BLaER1 (cell line): ENCODE results near the gene GRIP2.

Experiments used
- H3K27ac ChIP-seq: shearing (Covaris generic); formaldehyde crosslinking; 2 replicates; pipeline ENCODE4 v1.8.1; 2022
- H3K27me3 ChIP-seq: shearing (Covaris generic); formaldehyde crosslinking; 2 replicates; pipeline ENCODE4 v1.8.1; 2022
- H3K36me3 ChIP-seq: shearing (Covaris generic); formaldehyde crosslinking; 2 replicates; pipeline ENCODE4 v1.8.1; 2022
- H3K4me1 ChIP-seq: shearing (Covaris generic); formaldehyde crosslinking; 2 replicates; pipeline ENCODE4 v1.8.1; 2022
- H3K4me2 ChIP-seq: shearing (Covaris generic); formaldehyde crosslinking; 2 replicates; pipeline ENCODE4 v1.8.1; 2022
- H3K4me3 ChIP-seq: shearing (Covaris generic); formaldehyde crosslinking; 2 replicates; pipeline ENCODE4 v1.8.1; 2022
- H3K9ac ChIP-seq: shearing (Covaris generic); formaldehyde crosslinking; 2 replicates; pipeline ENCODE4 v1.8.1; 2022
- H3K9me3 ChIP-seq: shearing (Covaris generic); formaldehyde crosslinking; 2 replicates; pipeline ENCODE4 v1.8.1; 2022
- H4K20me1 ChIP-seq: shearing (Covaris generic); formaldehyde crosslinking; 2 replicates; pipeline ENCODE4 v1.8.1; 2022
- Cebpa-rat ChIP-seq: shearing (Covaris generic); IDR thresholded peaks from 2 replicates; pipeline ENCODE4 v1.8.1; 2022

GRIP2 gene

DNA sequence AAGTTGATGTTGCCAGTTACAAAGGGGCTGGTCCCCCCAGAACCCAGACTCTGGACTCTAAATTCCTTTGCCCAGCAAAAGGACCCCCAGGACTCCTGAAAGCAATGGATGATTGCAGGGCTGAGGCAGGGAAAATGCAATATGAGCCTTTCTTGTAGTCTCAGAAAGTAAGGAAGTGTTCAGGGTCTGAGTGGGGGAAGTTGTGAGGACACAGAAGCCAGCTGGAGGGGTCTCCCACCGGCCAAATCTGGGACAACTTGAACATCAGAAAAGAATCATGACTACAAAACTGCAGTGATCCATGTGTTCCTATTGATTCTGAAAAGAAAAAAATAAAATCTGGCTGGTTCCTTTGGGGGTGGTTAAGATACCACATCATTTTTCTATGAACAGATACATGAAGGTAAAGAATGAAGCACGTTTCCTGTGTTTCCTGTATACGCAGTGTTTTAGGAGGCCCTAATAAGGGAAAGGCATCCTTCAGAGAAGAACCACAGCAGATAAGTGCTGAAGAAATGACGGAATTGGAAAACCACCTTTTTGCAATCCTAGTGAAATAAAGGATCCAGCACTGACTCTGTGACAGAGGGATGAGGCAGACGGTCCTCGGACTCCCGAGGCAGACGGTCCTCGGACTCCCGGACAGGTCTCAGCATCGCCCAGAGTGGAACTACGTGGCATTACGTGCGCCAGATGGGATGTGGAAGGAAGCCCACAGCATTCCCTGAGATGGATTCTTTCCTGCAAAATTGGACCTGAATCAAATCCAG lies 22.2 kb upstream of the GRIP2 start:
- Histone ChIP-seq H4K20me1 (peaks cover 4% of the 10 kb centered on the region; the same call in 1 of the 2 replicates), H3K27me3 (0 out of 2 replicates have a peak, but pooled peaks cover 2% of the 10 kb centered on the region), H3K4me2 (no peak overlapping the region), H3K9ac (no peak overlapping the region), H3K27ac (no peak overlapping the region), H3K4me3 (no peak overlapping the region), H3K9me3 (no peaks in the 10 kb centered on the region), H3K4me1 (peaks cover 17% of the 10 kb centered on the region), H3K36me3 (no peaks in the 10 kb centered on the region)
- TF ChIP-seq Cebpa-rat: no peak

DNA sequence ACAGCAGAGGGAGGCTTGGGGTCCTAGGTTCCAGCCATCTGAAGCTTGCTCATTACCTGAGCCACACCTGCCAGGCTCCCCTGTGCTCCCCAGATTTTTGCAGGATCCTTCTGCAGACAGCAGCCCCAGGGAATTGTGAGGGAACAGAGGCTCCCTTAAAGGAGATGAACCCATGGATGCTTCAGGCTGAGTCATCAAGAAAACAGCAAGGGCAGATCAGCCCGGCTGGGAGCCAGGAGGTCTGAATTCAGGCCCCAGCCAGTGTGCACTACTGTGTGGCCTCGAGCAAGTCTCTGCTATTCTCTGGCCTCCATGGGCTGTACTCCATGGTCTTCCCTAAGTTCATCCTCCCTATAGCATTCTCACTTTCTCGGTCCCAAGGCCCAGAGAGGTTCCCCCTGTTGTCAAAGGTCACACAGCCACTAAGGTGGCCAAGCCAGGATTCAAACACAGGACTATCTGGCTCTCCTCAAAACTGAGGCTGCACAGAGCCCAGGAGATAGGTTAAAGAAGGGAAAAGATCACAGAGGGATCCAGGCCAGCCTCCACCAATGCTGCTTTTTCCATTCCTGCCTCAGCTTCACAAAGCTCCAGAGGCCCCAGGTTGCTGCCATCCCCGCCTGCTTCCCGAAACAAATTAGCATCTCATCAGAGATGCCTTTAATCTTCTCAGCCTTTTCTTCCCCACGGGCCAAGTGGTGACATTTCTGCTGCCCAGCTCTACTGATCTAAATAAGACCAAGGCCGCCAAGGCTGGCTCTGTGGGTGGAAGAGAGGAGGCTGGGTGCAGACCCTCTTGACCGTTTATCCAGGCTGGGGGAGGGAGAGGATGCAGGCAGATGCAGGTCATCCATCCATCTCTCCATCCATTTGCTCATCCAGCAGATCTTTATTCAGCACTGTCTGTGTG lies 21.2 kb upstream of the GRIP2 start:
- Histone ChIP-seq H3K36me3 (no peaks in the 10 kb centered on the region), H3K9ac (no peak overlapping the region), H3K4me3 (no peak overlapping the region), H3K27ac (no peak overlapping the region), H3K27me3 (peaks cover 4% of the 10 kb centered on the region; the same call in 1 of the 2 replicates), H4K20me1 (peaks cover 4% of the 10 kb centered on the region; the same call in 1 of the 2 replicates), H3K9me3 (no peaks in the 10 kb centered on the region), H3K4me2 (no peak overlapping the region), H3K4me1 (peaks cover 14% of the 10 kb centered on the region)
- TF ChIP-seq Cebpa-rat: no peak

DNA sequence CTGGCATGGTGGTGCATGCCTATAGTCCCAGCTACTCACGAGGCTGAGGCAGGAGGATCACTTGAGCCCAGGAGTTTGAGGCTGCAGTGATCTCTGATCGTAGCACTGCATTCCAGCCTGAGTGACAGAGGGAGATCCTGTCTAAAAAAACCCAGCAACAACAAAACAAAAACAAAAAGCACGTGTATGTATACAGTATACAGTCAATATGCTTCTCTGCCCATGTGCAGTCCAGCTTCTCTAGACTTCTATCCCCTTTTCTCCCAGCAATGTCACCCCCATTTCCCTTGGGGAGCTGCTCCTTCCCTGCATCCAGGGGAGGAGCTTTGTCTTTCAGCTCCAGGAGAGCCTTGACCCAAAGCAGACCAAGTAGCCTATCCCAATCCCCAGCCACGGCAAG lies 20.0 kb upstream of the GRIP2 start:
- Histone ChIP-seq H3K9ac (no peak overlapping the region), H3K4me3 (no peak overlapping the region), H3K36me3 (no peaks in the 10 kb centered on the region), H3K4me1 (peaks cover 8% of the 10 kb centered on the region), H3K27me3 (peaks cover 14% of the 10 kb centered on the region), H3K27ac (no peak overlapping the region), H3K4me2 (no peak overlapping the region), H3K9me3 (no peaks in the 10 kb centered on the region), H4K20me1 (0 out of 2 replicates have a peak, but pooled peaks cover 4% of the 10 kb centered on the region)
- no peak for TF ChIP-seq Cebpa-rat

DNA sequence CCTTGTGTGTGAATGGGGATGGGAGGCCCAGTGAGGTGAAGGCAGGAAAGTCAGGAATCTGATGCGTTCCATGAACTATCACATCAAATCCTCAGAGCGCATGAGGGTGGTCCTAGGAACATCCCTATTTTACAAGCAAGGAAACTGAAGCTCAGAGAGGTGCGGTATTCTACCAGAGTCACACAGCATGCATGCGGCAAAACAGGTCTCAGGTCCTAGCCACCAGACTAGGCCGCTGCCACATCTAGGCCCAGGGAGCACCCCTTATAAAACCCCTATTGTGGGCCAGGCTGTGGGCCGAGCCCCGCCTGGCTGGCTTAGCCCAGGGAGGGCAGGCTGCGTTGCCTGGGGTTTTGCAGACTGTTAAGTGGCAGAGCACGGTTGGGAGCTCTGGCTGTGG lies 17.9 kb upstream of the GRIP2 start:
- no peak overlapping the region for H3K4me3 ChIP-seq
- no peaks in the 10 kb centered on the region for H3K36me3 ChIP-seq
- H4K20me1 ChIP-seq: no peaks in the 10 kb centered on the region
- no peak overlapping the region for H3K9ac ChIP-seq
- no peaks in the 10 kb centered on the region for H3K9me3 ChIP-seq
- no peak overlapping the region for H3K4me2 ChIP-seq
- no peak overlapping the region for H3K27ac ChIP-seq
- no peak for TF ChIP-seq Cebpa-rat
- peaks cover 14% of the 10 kb centered on the region for H3K27me3 ChIP-seq
- peaks cover 10% of the 10 kb centered on the region for H3K4me1 ChIP-seq

DNA sequence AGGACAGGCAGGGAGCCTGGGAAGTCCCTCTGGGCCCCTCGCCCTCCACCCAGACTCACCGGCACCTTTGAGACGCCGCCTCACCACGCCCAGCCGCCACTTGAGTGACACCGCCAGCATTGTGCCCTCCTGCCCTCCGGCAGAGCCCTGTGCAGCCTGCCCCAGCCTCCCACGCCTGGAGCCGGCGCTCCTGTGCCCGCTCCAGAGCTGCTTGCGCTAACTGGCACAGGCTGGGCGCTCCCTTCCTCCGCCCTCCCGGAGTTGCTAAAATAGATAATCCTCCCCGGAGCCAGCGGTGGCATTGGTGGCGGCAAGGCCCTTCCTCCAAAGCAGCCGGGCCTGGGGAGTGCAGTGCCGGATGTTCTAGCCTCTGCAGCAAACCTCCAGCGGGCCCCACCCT lies 15.7 kb upstream of the GRIP2 start:
- no peak for TF ChIP-seq Cebpa-rat
- no peaks in the 10 kb centered on the region for H3K36me3 ChIP-seq
- H3K27me3 ChIP-seq: peaks cover 14% of the 10 kb centered on the region
- H3K9ac ChIP-seq: no peak overlapping the region
- no peak overlapping the region for H3K4me2 ChIP-seq
- H3K4me1 ChIP-seq: peaks cover 10% of the 10 kb centered on the region
- H3K4me3 ChIP-seq: no peak overlapping the region
- no peaks in the 10 kb centered on the region for H4K20me1 ChIP-seq
- no peak overlapping the region for H3K27ac ChIP-seq
- no peaks in the 10 kb centered on the region for H3K9me3 ChIP-seq

DNA sequence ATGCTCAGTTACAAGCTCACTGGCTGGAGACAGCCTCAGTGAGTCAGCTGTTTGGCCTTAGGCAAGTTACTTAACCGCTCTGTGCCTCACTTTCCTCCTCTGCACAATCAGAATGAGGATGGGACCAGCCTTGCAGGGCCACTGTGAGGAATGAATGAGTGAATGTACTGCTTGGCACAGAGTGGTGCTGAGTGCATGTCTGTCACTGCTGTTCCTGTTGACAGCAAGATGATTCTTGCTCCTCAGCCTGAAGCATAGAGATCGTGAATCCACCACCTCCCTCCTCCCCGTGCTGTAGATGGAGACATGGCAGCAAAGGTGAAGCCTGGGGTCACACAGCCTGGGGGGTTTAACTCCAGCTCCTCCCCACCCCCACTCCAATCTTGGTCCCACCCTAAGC lies 14.6 kb upstream of the GRIP2 start:
- Histone ChIP-seq H3K4me2 (no peak overlapping the region), H3K36me3 (no peaks in the 10 kb centered on the region), H3K4me3 (no peak overlapping the region), H3K27ac (no peak overlapping the region), H3K27me3 (peaks cover 14% of the 10 kb centered on the region), H3K4me1 (peaks cover 10% of the 10 kb centered on the region), H3K9ac (no peak overlapping the region), H3K9me3 (no peaks in the 10 kb centered on the region), H4K20me1 (no peaks in the 10 kb centered on the region)
- TF ChIP-seq Cebpa-rat: no peak

DNA sequence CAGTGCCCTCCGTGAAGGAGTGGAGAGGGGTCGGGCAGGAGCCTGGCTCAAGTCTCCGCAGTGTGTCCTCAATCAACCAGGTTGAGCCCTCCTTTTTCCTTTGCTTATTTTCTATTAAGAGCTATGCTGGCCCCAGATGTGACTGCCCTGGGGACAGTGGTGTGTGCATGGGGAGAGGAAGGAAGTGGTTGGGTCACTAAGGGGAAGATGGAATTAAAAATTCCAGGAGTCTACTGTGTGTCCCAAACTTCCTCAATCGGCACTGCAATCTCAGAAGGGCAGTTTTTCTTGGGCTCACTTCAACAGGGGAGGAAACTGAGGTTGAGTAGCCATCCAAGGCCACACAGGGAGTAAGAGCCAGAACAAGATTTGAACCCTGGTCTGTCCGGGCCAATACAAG lies 13.7 kb upstream of the GRIP2 start:
- H3K27me3 ChIP-seq: peaks cover 14% of the 10 kb centered on the region
- H3K4me3 ChIP-seq: no peak overlapping the region
- H3K9me3 ChIP-seq: no peaks in the 10 kb centered on the region
- no peaks in the 10 kb centered on the region for H4K20me1 ChIP-seq
- no peak overlapping the region for H3K27ac ChIP-seq
- no peaks in the 10 kb centered on the region for H3K36me3 ChIP-seq
- H3K4me2 ChIP-seq: peak overlapping the region; percentile 44; the same call in 1 of the 2 replicates
- H3K4me1 ChIP-seq: peaks cover 10% of the 10 kb centered on the region
- no peak for TF ChIP-seq Cebpa-rat
- H3K9ac ChIP-seq: no peak overlapping the region

DNA sequence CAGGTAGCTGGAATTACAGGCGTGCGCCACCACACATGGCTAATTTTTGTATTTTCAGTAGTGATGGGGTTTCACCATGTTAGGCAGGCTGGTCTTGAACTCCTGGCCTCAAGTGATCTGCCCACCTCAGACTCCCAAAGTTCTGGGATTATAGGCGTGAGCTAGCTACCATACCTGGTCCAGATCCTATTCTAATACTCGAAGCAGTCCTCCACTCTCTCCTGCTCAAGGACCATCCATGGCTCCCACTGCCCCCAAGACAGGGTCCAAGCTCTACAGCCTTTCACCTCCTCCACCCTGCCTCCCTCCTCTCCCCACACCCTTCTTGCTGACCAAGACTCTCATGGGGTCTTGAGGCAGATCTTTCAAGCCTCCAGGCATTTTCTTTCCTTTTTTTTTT lies 12.6 kb upstream of the GRIP2 start:
- Histone ChIP-seq H3K9ac (no peak overlapping the region), H3K27ac (no peak overlapping the region), H3K4me2 (no peak overlapping the region), H3K27me3 (peaks cover 14% of the 10 kb centered on the region), H3K36me3 (no peaks in the 10 kb centered on the region), H4K20me1 (no peaks in the 10 kb centered on the region), H3K4me1 (peaks cover 10% of the 10 kb centered on the region), H3K4me3 (no peak overlapping the region), H3K9me3 (no peaks in the 10 kb centered on the region)
- no peak for TF ChIP-seq Cebpa-rat

DNA sequence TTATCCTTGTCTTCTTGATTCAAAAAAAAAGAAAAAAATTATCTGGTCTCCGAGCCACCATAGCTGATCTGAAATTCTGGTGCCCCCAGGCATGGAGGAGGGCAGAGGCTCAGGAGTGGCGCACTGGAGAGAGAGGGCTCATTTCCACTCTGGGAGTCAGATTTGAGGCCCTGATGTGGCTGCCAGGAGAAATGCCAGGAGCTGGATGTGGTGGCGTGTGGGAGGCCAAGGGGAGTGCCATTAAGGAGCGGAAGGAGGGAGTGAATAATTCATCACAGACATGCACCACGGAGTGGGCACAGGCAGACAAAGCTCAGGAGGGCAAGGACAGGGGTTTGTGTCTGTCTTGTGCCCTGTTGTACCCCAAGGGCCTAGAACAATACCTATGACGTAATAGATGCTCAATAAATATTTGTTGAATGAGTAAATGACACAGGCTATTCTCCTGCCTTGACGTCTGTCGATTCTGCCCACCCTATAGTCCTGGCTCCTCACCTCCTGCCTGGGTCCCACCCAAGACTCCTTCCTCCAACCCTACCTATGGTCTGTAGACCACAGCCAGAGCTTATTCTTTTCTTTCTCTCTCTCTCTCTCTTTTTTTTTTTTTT lies 12.0 kb upstream of the GRIP2 start:
- Histone ChIP-seq H4K20me1 (no peaks in the 10 kb centered on the region), H3K4me2 (no peak overlapping the region), H3K9ac (no peak overlapping the region), H3K27me3 (peaks cover 11% of the 10 kb centered on the region), H3K9me3 (no peaks in the 10 kb centered on the region), H3K4me1 (peaks cover 10% of the 10 kb centered on the region), H3K27ac (no peak overlapping the region), H3K4me3 (no peak overlapping the region), H3K36me3 (no peaks in the 10 kb centered on the region)
- TF ChIP-seq Cebpa-rat: no peak
